ENCODE data around the gene RPA1. TPM values are rescaled to one million over a fixed set of nuclear protein-coding genes. Genes with fewer than 3 reads are reported as not detected.

The RPA1 gene
- total and polyA plus RNA-seq, 2 experiments from 2014 or later: 50.0 to 78.9 TPM

DNA sequence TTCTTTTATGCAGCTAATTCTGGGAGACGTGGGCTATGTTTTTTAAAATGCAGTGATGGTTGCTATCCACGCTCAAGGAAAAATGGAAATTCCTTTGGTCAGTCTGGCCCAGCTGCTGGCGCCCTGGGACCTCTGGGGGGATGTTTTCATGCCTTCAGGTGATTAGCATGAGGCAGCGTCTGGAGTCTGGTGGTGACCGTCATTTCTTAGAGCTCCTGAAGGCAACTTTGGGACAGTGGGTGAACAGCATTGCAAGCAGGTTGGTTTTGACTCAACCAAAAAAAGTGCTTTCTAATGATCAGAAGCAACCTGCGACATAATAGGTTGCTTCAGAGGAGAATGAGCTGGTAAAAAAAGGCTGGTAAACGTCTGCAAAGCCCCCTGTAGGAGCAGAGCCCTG lies 82.3 kb downstream of the RPA1 start:
- H3K4me1 ChIP-seq (ENCODE audit: low read depth): peaks cover 15% of the 10 kb centered on the region
- H3K4me3 ChIP-seq: no peak overlapping the region
- TF ChIP-seq CTCF (IDR thresholded peaks at IDR 0.05; ENCODE audit: low read depth, low read length): no peak
- H3K27ac ChIP-seq: no peak overlapping the region
- no peaks in the 10 kb centered on the region for H3K9me3 ChIP-seq (ENCODE audit: low read depth)
- H3K36me3 ChIP-seq: no peaks in the 10 kb centered on the region
- no peak for DNase-seq (ENCODE audit: low read depth in 1 of 2, low spot score in 1 of 2)
- peaks cover 12% of the 10 kb centered on the region for H3K27me3 ChIP-seq

GRCh38 chr17:1913702-1914101 lies 83.9 kb downstream of the RPA1 start:
- no peak for TF ChIP-seq CTCF (IDR thresholded peaks at IDR 0.05; ENCODE audit: low read depth, low read length)
- Histone ChIP-seq H3K9me3 (ENCODE audit: low read depth) (no peaks in the 10 kb centered on the region), H3K36me3 (no peaks in the 10 kb centered on the region), H3K27me3 (peaks cover 9% of the 10 kb centered on the region), H3K27ac (no peak overlapping the region), H3K4me3 (no peak overlapping the region), H3K4me1 (ENCODE audit: low read depth) (peaks cover 5% of the 10 kb centered on the region)
- no peak for DNase-seq (ENCODE audit: low read depth in 1 of 2, low spot score in 1 of 2)

DNA sequence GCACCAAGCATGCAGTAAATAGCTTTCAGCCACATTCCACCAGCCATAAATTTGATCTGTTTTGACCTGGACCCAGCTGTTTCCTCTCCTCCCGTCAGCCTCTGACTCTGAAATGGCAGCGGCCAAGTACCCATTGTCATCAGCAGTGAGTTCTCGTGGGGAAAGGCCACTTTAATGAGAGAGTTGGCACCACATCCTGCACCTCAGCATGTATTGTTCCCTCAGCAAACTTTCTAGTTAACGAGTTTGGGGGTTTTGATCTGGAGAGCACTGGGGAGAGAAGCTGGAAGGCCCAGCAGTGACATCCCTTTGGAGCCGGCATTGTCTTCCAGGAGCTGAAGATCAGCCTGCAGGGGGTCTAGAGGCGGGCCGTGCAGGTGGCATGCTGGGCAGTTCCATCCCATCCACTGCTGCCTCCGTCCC lies 84.9 kb downstream of the RPA1 start:
- DNase-seq (ENCODE audit: low read depth in 1 of 2, low spot score in 1 of 2): no peak
- H3K27me3 ChIP-seq: peaks cover 6% of the 10 kb centered on the region
- no peak overlapping the region for H3K27ac ChIP-seq
- no peaks in the 10 kb centered on the region for H3K36me3 ChIP-seq
- H3K4me1 ChIP-seq (ENCODE audit: low read depth): peaks cover 4% of the 10 kb centered on the region
- H3K4me3 ChIP-seq: no peak overlapping the region
- no peaks in the 10 kb centered on the region for H3K9me3 ChIP-seq (ENCODE audit: low read depth)
- TF ChIP-seq CTCF (IDR thresholded peaks at IDR 0.05; ENCODE audit: low read depth, low read length): no peak

- no peak for TF ChIP-seq CTCF (IDR thresholded peaks at IDR 0.05; ENCODE audit: low read depth, low read length)
- peaks cover 5% of the 10 kb centered on the region for H3K27me3 ChIP-seq
- H3K4me1 ChIP-seq (ENCODE audit: low read depth): peaks cover 4% of the 10 kb centered on the region
- no peak for DNase-seq (ENCODE audit: low read depth in 1 of 2, low spot score in 1 of 2)
- no peaks in the 10 kb centered on the region for H3K9me3 ChIP-seq (ENCODE audit: low read depth)
- no peak overlapping the region for H3K4me3 ChIP-seq
- H3K36me3 ChIP-seq: no peaks in the 10 kb centered on the region
- H3K27ac ChIP-seq: no peak overlapping the region
These were observed 86.1 kb downstream of the RPA1 start for GRCh38 chr17:1915889-1916288.

DNA sequence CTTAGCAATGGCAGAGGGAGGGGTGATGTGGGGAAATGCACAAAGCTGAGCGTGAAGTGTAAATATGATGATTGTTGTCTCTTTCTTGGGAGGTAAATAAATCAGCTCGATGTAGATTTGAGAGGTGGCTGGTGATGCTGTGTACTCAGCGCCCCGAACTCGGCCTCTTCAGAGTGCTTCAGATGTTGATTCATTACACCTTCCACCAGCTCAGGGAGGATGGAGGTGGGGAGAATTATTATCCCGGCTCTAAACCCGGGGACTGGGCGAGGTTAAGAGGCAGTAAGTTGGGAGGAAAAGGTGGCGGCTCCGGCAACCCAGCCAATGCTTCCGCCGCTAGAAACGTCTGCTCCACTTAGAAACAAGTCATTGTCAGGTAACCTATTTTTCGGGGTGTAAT lies 86.5 kb downstream of the RPA1 start:
- no peak overlapping the region for H3K4me3 ChIP-seq
- TF ChIP-seq CTCF (IDR thresholded peaks at IDR 0.05; ENCODE audit: low read depth, low read length): no peak
- no peaks in the 10 kb centered on the region for H3K36me3 ChIP-seq
- H3K27me3 ChIP-seq: peaks cover 4% of the 10 kb centered on the region
- H3K27ac ChIP-seq: no peak overlapping the region
- no peak for DNase-seq (ENCODE audit: low read depth in 1 of 2, low spot score in 1 of 2)
- peaks cover 4% of the 10 kb centered on the region for H3K4me1 ChIP-seq (ENCODE audit: low read depth)
- H3K9me3 ChIP-seq (ENCODE audit: low read depth): no peaks in the 10 kb centered on the region
